ENCODE measurements around the gene STK39. TPM values are rescaled to one million over a fixed set of nuclear protein-coding genes. Genes with fewer than 3 reads are reported as not detected.
A peak's percentile ranks its signal among the peaks of the same experiment; 100 is the strongest.

The STK39 gene
- total RNA-seq, 1 experiment from 2014 or later: 22.1 TPM

DNA sequence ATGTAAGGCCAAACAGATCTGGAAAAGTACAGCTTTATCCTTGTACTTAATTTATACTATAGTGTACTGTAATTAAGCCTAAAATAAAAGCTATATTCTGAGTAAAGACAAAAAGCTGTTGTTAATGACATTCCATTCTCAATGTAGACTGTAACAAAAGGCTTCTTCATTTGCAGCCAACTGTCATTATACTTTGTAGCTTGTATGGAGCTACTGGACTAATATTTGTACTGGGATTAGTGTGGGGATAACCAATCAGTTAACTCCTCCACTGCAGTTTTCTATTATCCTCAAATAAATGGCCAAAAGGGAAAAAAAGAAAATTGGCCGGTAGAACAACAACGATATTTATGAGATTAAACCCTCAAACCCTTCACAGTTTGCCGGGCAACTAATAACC, 66.5 kb downstream of the STK39 start:
- Histone ChIP-seq H3K4me1 (ENCODE audit: insufficient read depth, low read length) (peaks cover 16% of the 10 kb centered on the region; the same call in 1 of the 2 replicates), H2BK15ac (ENCODE audit: low read depth, low read length) (no peak overlapping the region), H4K20me1 (ENCODE audit: control insufficient read depth, insufficient read depth, insufficient read length) (no peaks in the 10 kb centered on the region), H2AFZ (ENCODE audit: low read length) (no peak overlapping the region), H3T11ph (ENCODE audit: low read length) (no peak overlapping the region), H3K23ac (ENCODE audit: insufficient read length, low read depth, low read length) (no peak overlapping the region), H3K4ac (ENCODE audit: low read depth, low read length) (no peak overlapping the region), H2BK20ac (ENCODE audit: low read depth, low read length, poor library complexity, severe bottlenecking) (no peak overlapping the region), H3K79me1 (ENCODE audit: insufficient read depth, low read depth, low read length, poor library complexity, severe bottlenecking) (no peaks in the 10 kb centered on the region), H3K27ac (ENCODE audit: insufficient read length, low read depth, low read length) (no peak overlapping the region), H3K9me3 (ENCODE audit: control insufficient read depth, low read depth, low read length) (no peaks in the 10 kb centered on the region), H3K14ac (ENCODE audit: insufficient read depth, low read length) (no peak overlapping the region), H3K79me2 (ENCODE audit: insufficient read depth, low read length) (no peaks in the 10 kb centered on the region), H3K23me2 (ENCODE audit: insufficient read length, low read depth, low read length, poor library complexity, severe bottlenecking) (no peaks in the 10 kb centered on the region), H4K91ac (ENCODE audit: insufficient read length, low read depth, low read length) (no peak overlapping the region), H3K9ac (ENCODE audit: extremely low read depth, insufficient read length, low read length) (no peak overlapping the region), H3K56ac (ENCODE audit: insufficient read length, low read depth, low read length) (no peak overlapping the region), H2AK5ac (ENCODE audit: insufficient read length, low read length) (no peak overlapping the region), H3K4me2 (ENCODE audit: insufficient read depth, insufficient read length, low read length) (no peak overlapping the region), H3K18ac (ENCODE audit: insufficient read length, low read depth, low read length) (no peak overlapping the region), H2BK5ac (ENCODE audit: insufficient read length, low read length) (no peak overlapping the region), H2BK120ac (ENCODE audit: low read depth, low read length, poor library complexity, severe bottlenecking) (no peak overlapping the region), H4K5ac (ENCODE audit: insufficient read length, low read depth, low read length) (no peak overlapping the region), H3K27me3 (ENCODE audit: insufficient read depth, low read length) (no peaks in the 10 kb centered on the region), H2BK12ac (ENCODE audit: insufficient read length, low read depth, low read length) (no peak overlapping the region), H4K8ac (replicated peaks; ENCODE audit: insufficient read length, low read depth, low read length) (no peak overlapping the region)
- H3K9me3 Mint-ChIP-seq: no peaks in the 10 kb centered on the region
- TF ChIP-seq CTCF (conservative IDR thresholded peaks at IDR 0.05): no peak
- no peak overlapping the region for H3K4me3 Mint-ChIP-seq
- peaks cover 3% of the 10 kb centered on the region for H3K27me3 Mint-ChIP-seq (ENCODE audit: low read depth)
- no peak for DNase-seq
- no CpG with 5 or more reads among the region's 3 CpGs for WGBS (ENCODE audit: extremely low coverage, insufficient read length, low lambda C conversion rate)
- H3K36me3 Mint-ChIP-seq (ENCODE audit: insufficient read depth in 1 of 3, low read depth in 3 of 3): no peaks in the 10 kb centered on the region; a peak in 1 of 7 replicates
- H3K4me1 Mint-ChIP-seq: peaks cover 72 to 75% of the 10 kb centered on the region in 2 experiments
- H3K27ac Mint-ChIP-seq: peak overlapping the region in 2 of 3 experiments; percentile 85 to 93; a peak in 3 of 7 replicates
